HG02642 (cell line): ENCODE data around the gene ADCY2.

Experiments
- ATAC-seq: cut with Tn5 transposase; IDR thresholded peaks from one replicate; pipeline ENCODE4 v1.9.1; 2021; ENCODE audit warnings: mild to moderate bottlenecking; ENCODE audit not compliant: unreplicated experiment, poor library complexity

Gene ADCY2

DNA sequence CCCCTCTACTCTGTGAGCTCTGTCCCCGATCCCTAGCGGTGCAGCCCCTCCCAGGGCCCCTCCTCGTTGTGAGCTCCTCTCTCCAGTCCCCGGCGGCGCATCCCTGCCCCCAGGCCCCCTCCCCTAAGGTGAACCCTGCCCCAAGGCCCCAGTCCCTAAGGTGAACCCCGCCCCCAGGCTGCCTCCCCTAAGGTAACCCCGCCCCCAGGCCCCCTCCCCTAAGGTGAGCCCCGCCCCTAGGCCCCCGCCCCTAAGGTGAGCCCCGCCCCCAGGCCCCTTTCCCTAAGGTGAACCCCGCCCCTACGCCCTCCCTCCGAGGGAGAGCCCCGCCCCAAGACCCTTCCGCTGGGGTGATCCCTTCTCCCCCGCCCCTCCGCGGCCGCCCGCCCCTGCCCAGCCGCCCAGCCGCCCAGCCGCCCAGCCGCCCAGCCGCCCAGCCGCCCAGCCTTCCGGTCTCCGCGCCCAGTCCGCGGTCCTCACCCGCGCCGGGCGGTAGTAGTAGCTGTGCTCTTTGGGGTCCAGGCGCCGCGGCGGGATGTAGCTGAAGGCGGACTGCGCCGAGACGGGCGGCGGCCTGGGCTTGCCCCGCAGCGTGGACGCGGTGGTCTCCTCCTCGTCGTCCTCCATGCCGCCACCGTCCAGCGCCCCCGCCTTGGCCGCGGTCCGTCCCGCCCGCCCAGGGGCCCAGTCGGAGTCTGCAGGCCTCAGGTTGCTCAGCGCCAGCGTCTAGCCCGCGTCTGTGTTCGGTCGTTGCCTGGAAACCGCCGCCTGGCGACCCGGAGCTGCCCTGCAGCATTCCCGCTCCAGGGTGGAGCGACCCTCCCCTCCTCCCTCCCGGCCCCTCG lies 454.7 kb downstream of the ADCY2 start, which contains the start of gene CFAP90:
Gene CFAP90 (minus strand): TSS at position 739 of the 845 bp plus-strand sequence. CDS start 112 bp downstream, at position 627.
- ATAC-seq, result peak; percentile 36

DNA sequence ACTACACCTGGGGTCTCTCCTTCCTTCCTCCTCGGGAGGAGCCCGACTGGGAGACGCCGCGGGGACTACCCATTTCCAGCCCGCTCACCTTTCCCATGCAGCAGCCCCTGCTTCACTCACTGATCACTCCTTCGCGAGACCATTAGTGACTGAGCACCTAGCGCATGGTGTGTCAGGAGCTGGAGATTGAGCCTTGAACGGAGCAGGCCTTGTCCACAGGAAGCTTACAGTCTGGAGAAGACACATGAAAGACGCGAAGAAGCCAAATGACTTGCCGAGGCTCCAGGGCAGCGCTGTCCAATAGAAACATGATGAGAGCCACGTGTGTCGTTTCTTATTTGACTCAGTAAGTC lies 455.3 kb downstream of the ADCY2 start:
- no peak for ATAC-seq

DNA sequence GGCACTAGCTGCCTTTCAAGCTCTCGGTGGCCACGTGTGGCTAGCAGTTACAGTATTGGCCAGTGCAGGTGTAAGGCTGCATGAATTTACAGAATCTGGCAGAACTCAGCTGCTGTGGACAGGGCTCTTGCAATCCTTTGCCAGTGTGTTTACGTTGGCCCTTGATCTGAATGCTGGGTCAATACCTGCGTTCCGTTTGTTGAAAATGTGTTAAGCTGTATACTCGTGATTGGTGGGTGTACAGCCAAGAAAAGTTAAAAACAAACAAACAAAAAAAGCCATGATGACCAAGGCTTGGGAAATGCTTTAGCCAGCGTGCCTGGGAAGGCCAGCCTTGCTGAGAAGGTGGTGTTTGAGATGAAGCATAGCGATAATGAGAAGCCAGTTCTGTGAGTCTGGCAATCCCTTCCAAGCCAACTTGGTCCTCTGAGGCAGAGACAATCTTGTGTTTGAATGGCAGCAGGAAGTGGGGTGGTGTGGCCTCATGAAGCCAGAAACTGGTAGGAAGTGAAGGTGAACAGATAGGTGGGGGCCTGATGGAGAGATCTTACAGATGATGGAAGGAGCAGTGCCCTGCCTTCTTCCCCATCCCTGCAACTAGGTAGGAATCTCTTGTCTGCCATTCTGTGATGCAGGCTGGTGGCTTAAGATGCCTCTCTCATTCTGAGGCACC lies 455.8 kb downstream of the ADCY2 start:
- ATAC-seq, result no peak

DNA sequence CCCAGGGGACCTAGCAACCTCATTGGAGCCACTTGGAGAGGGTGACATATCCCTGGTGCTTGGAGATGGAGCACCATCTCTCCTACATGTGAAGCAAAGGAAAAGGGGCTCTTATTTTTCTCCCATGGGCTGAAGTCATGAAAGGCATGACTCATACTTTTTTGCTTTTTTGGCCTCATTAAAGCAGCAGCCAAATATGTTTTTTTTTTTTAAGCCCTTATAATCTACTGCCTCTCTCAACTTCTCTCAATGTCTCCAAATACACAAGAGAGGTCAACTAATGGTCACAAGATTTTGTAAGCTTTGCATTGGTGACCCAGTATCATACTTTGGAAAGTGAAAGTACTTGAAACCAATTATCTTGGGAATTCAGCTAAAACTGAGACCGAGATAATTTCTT lies 456.6 kb downstream of the ADCY2 start:
- ATAC-seq, result no peak

DNA sequence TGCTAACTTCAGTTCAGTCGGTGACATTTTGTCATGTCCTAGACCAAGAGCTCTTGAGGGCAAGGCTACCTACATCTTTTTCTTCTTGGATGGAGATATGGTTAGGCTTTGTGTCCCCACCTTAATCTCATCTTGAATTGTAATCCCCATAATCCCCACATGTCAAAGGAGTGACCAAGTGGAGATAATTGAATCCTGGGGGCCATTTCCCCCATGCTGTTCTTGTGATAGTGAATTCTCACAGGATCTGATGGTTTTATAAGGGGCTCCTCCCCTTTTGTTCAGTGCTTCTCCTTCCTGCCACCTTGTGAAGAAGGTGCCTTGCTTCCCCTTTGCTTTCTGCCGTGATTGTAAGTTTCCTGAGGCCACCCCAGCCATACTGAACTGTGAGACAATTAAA lies 457.1 kb downstream of the ADCY2 start:
- ATAC-seq, result no peak

DNA sequence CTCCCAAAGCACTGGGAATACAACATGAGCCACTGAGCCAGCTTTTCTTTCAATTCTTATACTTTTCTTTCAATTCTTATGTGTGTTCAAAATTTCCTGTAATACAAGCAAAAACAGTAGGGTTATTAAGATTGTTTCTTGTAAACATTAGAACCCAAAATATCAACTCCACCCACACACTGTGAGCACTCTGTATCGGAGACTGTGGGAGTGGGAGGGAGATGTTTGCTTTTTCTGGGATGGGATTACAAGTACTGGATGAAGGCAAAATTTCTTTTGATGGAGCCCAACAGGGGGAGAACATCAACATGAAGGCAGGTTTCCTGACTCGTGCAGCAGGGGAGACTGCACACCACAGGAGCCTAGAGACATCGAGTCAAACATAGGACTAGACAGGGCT lies 459.7 kb downstream of the ADCY2 start:
- no peak for ATAC-seq

DNA sequence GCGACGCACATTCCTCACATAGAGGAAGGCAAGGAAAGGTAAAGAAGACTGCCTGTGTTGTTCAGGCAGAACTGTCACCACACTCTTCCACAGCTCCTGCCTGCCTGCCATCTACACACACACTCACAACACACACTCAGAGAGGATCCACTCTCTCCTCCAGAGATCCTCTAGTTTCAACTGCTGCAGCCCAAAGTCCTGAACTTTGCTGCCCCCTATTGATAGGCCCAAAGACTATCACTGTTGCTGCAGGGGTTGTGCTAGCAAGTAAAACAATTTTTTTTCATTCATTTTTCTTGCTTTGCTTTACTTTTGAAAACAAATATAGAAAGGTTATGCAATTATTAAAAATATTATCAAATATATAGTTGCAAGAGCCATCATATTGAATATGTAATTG lies 460.9 kb downstream of the ADCY2 start:
- ATAC-seq, result no peak

DNA sequence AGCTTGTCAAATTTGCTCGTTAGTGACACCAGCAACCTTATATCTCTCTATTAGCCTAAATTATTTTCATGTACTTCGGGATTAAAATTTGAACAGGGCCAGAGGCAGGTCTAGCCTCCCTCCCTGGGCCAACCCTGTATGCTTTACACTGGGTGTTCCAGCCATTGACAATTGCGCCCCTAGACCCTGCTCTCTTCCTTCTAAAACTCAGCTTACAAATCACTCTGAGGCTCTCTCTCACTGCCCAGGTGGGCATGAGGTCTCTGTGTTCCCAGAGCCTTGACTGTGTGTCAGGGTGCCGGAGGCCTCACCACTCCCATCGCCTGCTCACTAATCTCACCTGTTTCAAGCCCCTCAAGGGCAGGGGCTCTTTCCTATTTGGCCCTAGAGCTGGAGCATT lies 461.4 kb downstream of the ADCY2 start:
- ATAC-seq, result no peak

DNA sequence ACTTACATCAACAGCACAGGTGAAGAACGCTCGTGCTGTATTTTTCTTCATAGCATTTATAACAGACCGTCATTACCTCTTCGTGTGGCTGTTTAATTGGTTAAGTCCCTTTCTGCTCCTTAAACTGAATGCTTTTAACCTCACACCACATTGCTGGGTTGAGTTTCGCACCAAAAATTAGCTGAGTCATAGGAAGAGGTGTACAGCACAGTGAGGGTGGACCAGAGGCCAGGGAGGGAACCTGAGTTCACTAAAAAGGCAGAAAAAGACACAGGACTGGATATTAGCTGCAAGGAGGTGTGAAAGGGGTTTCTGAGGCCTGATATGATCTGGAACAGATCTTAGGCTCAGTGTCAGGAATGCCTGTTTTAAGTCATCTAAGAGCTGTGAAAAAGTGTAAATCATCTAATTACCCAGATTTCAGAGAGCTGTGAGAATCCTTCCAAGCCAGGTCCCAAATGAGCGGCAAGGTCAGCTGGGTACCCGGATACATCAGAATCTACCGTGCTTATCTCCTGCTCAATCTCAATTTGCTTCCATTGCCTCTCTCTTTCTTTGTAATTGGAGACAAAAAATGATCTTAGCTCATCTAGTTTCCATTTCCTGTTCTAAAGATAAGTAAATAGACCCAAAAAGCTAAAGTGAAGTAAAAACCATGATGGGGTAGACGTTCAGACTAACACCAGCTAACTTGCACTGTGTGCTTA lies 462.1 kb downstream of the ADCY2 start:
- ATAC-seq, result no peak

DNA sequence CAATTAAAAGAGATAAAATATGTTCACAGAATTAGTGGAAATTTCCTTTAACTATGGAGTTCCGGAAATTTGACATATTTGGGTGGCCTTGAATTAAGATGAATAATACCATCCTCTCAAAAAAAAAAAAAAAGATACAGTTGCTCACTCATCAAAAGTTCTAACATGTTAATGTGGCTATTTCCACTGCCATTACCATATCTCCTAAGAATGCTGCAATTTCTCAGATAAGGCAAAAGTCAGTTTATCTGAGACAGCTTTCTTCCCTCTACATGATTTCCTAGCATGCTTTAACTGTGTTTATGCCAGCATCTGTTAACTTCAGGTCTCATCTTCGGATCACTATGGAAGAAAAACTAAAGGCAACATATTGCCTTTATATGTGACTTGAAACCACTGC lies 470.3 kb downstream of the ADCY2 start:
- no peak for ATAC-seq

DNA sequence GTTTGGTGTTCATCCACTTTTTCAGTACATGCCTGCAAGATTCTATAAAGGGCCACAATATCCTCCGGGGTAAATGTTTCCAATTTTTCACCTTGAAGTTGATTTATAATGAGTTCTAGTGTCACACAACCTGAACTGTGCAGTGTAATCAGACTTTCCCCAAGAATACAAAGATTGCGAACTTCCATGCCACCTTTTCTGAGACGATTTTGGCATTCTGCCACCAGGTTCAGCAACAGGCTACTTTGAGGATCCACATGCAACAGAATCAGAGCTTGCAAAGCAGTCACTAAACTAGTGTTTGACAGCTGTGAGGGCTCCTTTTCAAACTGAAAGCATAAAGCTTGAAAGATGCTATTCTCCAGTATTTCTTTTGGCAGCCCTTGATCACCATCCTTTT lies 471.3 kb downstream of the ADCY2 start:
- ATAC-seq, result no peak

DNA sequence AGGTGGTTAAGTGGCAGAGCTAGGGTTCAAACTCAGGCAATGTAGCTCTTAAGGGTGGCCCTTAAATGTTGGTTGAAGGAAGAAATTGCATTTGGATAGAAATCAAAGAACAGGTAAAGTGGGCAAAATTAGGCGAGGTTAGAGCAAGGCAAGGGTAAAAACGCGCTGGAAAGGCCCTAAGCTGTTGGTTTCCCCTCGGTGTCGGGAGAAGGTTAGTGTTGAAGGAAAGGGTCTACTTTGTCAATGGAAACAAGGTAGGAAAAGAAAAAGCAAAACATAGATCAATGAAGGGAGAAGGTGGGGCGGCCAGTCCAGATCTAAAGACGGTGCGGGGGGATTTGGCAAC lies 472.5 kb downstream of the ADCY2 start:
- ATAC-seq, result no peak

DNA sequence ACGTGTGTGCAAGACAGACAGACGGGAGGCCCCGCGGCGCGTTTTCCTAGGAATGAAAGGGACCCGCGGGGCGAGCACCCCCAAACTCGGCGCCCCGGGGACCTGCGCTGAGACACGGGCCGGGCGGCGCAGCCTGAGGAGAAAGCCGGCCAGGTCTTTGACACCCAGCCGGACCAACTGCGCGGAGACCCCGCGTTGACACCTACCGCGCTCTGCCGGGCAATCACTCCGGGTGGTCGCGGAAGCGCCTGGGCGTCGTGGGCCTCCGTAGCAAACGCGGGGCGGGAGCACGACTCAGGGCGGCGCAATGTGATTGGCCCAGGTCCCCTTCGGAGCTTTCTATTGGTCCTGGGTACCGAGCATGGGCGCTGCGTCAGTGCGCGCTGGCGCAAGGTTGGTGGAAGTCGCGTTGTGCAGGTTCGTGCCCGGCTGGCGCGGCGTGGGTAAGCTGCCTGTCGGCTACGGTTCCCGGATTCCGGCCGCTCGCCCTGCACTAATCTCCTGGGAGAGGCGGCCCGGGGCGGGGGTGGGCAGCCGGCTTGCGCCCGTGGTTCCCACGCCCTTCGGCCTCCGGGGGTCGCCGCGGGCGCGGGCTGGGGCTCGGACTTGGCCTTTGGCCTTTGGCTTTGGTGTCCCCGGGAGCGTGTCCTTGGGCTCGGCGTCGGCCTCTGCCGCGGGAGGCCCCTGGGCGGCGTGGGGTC lies 473.0 kb downstream of the ADCY2 start, which contains the start of the genes FASTKD3 and MTRR:
Gene FASTKD3 (minus strand): TSS at position 259 of the 701 bp plus-strand sequence. CDS start 948 bp downstream, outside the sequence.
Gene MTRR (plus strand): TSS at position 376 of the 701 bp plus-strand sequence. CDS start 1,647 bp downstream, outside the sequence.
- peak; percentile 99 for ATAC-seq

DNA sequence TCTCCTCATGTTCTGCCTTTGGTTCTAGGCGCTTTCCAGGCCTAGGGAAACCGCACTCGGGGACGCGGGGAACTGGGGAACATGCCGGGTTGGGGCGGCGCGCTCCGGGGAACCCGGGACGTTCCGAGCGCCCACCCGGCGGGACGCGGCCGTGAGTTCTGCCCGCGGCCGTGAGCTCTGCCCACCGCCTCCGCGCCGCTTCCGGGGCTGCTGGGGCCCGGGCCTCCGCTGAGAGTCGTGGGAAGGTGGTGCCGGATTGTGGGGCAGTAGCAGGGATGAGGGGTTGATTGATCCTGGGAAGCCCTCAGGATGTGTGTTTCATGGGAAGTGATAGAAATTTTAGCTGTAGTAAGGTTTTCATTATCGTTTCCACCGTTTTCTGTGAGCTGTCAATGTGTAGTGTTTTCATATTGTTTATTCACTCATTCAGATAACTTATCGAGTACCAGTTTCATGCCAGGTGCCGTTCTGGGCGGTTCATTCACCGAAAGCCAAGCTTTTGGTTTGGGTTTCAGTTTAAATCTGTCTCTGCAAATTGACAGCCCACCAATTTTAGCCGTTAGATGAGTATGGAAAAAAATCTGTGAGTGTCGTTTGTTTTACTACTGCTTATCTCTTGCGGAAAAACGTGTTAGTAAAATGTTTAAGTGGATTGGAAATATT lies 473.7 kb downstream of the ADCY2 start:
- ATAC-seq, result peak; percentile 40

DNA sequence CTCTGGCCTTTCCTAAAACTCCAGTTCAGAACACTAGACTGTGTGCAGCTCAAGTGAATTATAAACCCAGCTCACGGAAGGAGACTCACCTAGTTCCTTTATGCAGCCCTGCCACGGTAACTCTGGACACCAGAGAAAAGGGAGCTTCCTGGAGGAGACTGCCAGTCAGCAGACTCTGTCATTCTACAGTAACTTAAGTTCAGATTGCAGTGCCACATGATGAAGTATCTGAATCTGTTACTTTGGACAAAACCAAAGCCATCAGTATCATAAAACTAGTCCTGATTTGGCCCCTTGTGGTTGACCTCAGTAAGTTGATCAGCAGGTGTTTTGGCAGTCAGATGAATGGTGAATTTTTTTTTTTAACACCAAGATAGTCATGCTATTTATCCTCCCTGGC lies 475.7 kb downstream of the ADCY2 start:
- ATAC-seq, result no peak

DNA sequence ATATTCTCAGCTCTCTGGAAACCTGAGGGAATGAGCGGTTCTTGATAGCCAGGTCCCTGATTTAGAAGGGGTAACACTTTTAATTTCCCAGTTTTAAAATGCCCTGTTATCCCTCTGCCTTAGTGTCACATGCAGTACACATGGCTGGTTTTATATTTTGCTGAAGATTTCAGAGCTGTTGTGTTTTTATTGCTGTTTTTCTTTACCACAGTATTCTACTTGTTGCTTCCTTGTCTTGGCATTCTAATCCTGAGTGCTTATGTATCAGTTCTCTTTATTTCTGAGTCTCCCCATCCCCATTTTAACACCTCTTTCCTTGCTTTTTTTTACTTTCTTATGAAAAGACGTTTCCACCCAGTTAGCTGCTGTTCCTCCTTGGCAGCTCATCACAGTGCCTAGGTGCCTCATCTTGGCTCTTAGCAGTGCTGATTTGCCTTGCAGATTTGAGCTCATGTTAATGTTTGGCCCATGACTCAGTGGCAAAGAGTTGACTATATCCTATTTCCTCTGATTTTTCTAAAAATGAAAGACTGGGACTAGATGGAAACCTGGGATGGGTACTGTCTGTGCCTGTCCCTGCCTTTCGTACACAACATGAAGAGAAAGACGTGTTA lies 476.7 kb downstream of the ADCY2 start:
- no peak for ATAC-seq

DNA sequence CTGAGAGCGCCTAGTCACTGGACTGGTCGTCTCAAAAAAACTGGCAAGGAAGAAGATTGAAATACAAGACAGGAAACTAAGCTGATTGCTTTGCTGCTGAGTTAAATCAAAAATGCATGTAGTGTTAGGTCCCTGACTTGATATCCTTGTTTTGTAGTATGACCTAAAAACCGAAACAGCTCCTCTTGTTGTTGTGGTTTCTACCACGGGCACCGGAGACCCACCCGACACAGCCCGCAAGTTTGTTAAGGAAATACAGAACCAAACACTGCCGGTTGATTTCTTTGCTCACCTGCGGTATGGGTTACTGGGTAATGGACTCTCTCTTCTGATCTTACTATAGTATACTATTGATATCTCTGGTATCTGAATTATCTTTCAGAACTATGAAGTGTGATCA lies 477.3 kb downstream of the ADCY2 start:
- ATAC-seq, result no peak

DNA sequence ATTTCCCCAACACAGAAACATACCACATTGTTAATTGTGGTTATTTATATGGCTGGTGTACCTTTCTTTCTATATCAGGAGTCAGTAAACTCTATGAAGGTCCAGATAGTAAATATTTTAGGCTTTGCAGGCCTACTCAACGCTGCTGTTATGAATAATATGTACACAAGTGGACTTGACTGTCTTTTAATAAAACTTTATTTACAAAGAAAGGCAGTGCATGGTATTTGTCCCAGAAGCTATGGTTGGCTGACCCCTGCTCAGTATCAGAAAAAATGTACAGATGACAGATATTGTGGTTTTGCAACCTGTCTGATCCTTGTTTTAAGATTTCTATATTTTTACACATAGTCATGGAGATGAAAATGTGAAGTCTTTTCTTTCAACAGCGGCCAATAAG lies 478.7 kb downstream of the ADCY2 start:
- no peak for ATAC-seq

DNA sequence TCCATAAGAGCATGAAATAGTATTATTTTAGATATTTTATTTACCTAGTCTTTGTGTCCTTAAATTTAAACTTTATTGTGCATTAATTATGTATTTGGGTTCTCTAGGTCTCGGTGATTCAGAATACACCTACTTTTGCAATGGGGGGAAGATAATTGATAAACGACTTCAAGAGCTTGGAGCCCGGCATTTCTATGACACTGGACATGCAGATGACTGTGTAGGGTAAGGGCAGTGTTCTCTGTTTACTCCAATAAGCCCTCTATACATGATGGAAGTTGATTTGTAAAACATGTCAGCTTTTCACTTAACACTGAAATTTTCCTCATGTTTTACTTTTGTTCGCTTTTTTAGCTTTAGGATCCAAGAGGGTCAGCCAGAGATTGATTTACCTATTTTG lies 479.2 kb downstream of the ADCY2 start:
- no peak for ATAC-seq

DNA sequence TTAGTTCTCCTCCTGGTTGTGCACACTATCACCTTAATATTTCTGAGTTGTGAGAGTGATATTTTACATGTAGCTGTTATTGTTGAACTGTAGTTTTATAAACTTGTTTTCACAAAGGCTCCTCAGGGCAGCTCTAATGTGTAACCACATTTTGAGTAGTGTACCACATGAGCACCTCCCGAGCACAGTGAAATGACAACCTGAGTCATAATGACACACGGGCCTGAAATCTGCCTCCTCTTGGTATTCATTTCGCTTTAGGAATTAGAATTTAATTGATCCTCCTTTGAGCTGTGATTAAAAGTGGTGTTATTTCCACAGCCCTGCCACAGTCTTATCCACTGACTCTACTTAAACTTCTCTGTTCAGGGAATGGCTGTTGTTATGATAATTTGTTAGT lies 480.9 kb downstream of the ADCY2 start:
- ATAC-seq, result no peak
